Activated T-helper 1 cell treated with anti-CD3 and anti-CD28 coated beads, Interleukin-12 subunit alpha, Interleukin-12 subunit beta, Interleukin-2, Interleukin-4 antibody, amounts not matched to agents 30 ng/mL and 10 ng/mL and 1 ng/mL, durations not matched to agents 14 hours and 24 hours and 36 hours (primary cell): ENCODE data around the gene RASAL2. TPM values are rescaled to one million over a fixed set of nuclear protein-coding genes. Genes with fewer than 3 reads are reported as not detected.

Source experiments
- DNase-seq: peaks from one replicate; pipeline ENCODE4 v3.0.0; 2021; ENCODE audit warnings: low spot score
- H3K27ac Mint-ChIP-seq: one replicate; pipeline ENCODE4 v1.8.0; 2021; ENCODE audit warnings: mild to moderate bottlenecking, mixed read lengths
- H3K27me3 Mint-ChIP-seq: one replicate; pipeline ENCODE4 v1.8.0; 2022; ENCODE audit warnings: mild to moderate bottlenecking, moderate library complexity, mixed read lengths; ENCODE audit not compliant: insufficient read depth
- H3K36me3 Mint-ChIP-seq: one replicate; pipeline ENCODE4 v1.8.0; 2021; ENCODE audit warnings: low read depth, mixed read lengths
- H3K4me1 Mint-ChIP-seq: one replicate; pipeline ENCODE4 v1.8.0; 2021; ENCODE audit warnings: low read depth, mixed read lengths
- H3K4me3 Mint-ChIP-seq: one replicate; pipeline ENCODE4 v1.8.0; 2021; ENCODE audit warnings: mild to moderate bottlenecking, moderate library complexity, mixed read lengths
- H3K9me3 Mint-ChIP-seq: one replicate; pipeline ENCODE4 v1.8.0; 2021; ENCODE audit warnings: mixed read lengths
- intact Hi-C: fragments of 100-400 bp; cut with micrococcal nuclease; formaldehyde crosslinking; loops from one replicate; pipeline ENCODE4 v1.15.1; 2024
- total RNA-seq: library from RNA; stranded (reverse); gene quantifications from 2 replicates; pipeline ENCODE4 v1.2.3, GENCODE V29; 2022

RASAL2 gene
- total RNA-seq, 1 donor from 2014 or later: not detected

GRCh38 chr1:178490967-178491366 is 397.1 kb downstream of the RASAL2 start:
- Mint-ChIP-seq H3K4me3 (no peak overlapping the region), H3K9me3 (no peaks in the 10 kb centered on the region), H3K27me3 (peaks cover 7% of the 10 kb centered on the region), H3K4me1 (no peaks in the 10 kb centered on the region), H3K36me3 (no peaks in the 10 kb centered on the region), H3K27ac (no peak overlapping the region)
- no peak for DNase-seq
- intact Hi-C loops: no loop called here

GRCh38 chr1:178491721-178492120 is 397.8 kb downstream of the RASAL2 start:
- Mint-ChIP-seq H3K9me3 (no peaks in the 10 kb centered on the region), H3K27me3 (peaks cover 7% of the 10 kb centered on the region), H3K36me3 (no peaks in the 10 kb centered on the region), H3K4me1 (no peaks in the 10 kb centered on the region), H3K27ac (no peak overlapping the region), H3K4me3 (no peak overlapping the region)
- DNase-seq: no peak
- intact Hi-C loops: no loop called here

- peaks cover 7% of the 10 kb centered on the region for H3K27me3 Mint-ChIP-seq
- intact Hi-C loops: no loop called here
- H3K4me3 Mint-ChIP-seq: no peak overlapping the region
- no peak for DNase-seq
- no peaks in the 10 kb centered on the region for H3K9me3 Mint-ChIP-seq
- H3K4me1 Mint-ChIP-seq: no peaks in the 10 kb centered on the region
- no peaks in the 10 kb centered on the region for H3K36me3 Mint-ChIP-seq
- no peak overlapping the region for H3K27ac Mint-ChIP-seq
Measured at GRCh38 chr1:178492341-178492740, 398.4 kb downstream of the RASAL2 start.

GRCh38 chr1:178493301-178493741 is 399.4 kb downstream of the RASAL2 start:
- intact Hi-C loops: no loop called here
- Mint-ChIP-seq H3K27me3 (no peaks in the 10 kb centered on the region), H3K9me3 (no peaks in the 10 kb centered on the region), H3K36me3 (no peaks in the 10 kb centered on the region), H3K27ac (no peak overlapping the region), H3K4me1 (no peaks in the 10 kb centered on the region), H3K4me3 (no peak overlapping the region)
- DNase-seq: no peak

- intact Hi-C loops: no loop called here
- DNase-seq: no peak
- Mint-ChIP-seq H3K9me3 (no peaks in the 10 kb centered on the region), H3K27me3 (no peaks in the 10 kb centered on the region), H3K4me3 (no peak overlapping the region), H3K4me1 (no peaks in the 10 kb centered on the region), H3K36me3 (no peaks in the 10 kb centered on the region), H3K27ac (no peak overlapping the region)
Measured at GRCh38 chr1:178494569-178494971, 400.7 kb downstream of the RASAL2 start.

GRCh38 chr1:178495158-178495557 is 401.3 kb downstream of the RASAL2 start:
- Mint-ChIP-seq H3K36me3 (no peaks in the 10 kb centered on the region), H3K27ac (no peak overlapping the region), H3K27me3 (no peaks in the 10 kb centered on the region), H3K9me3 (no peaks in the 10 kb centered on the region), H3K4me3 (no peak overlapping the region), H3K4me1 (no peaks in the 10 kb centered on the region)
- intact Hi-C loops: no loop called here
- no peak for DNase-seq

GRCh38 chr1:178495741-178496409 is 402.0 kb downstream of the RASAL2 start:
- Mint-ChIP-seq H3K9me3 (no peaks in the 10 kb centered on the region), H3K27me3 (no peaks in the 10 kb centered on the region), H3K4me3 (no peak overlapping the region), H3K4me1 (no peaks in the 10 kb centered on the region), H3K36me3 (no peaks in the 10 kb centered on the region), H3K27ac (no peak overlapping the region)
- no peak for DNase-seq
- intact Hi-C loops: no loop called here

- no peaks in the 10 kb centered on the region for H3K9me3 Mint-ChIP-seq
- no peak within 1 kb of the TSS for H3K4me3 Mint-ChIP-seq
- intact Hi-C loops: no loop called here
- H3K27me3 Mint-ChIP-seq: no peaks in the 10 kb centered on the region
- no peak within 1 kb of the TSS for H3K27ac Mint-ChIP-seq
- H3K36me3 Mint-ChIP-seq: no peaks in the 10 kb centered on the region
- no peak for DNase-seq
- H3K4me1 Mint-ChIP-seq: no peaks in the 10 kb centered on the region
Measured at GRCh38 chr1:178496410-178497135, 402.7 kb downstream of the RASAL2 start, which contains the start of gene CLEC20A. Gene CLEC20A (minus strand): TSS chr1:178496964. CDS start chr1:178496939, 25 bp downstream.

GRCh38 chr1:178497903-178498478 is 404.1 kb downstream of the RASAL2 start:
- H3K4me1 Mint-ChIP-seq: no peaks in the 10 kb centered on the region
- intact Hi-C loops: no loop called here

GRCh38 chr1:178498896-178499675 is 405.2 kb downstream of the RASAL2 start:
- intact Hi-C loops: no loop called here
- Mint-ChIP-seq H3K9me3 (no peaks in the 10 kb centered on the region), H3K27me3 (no peaks in the 10 kb centered on the region), H3K4me3 (no peak overlapping the region), H3K4me1 (no peaks in the 10 kb centered on the region), H3K27ac (no peak overlapping the region), H3K36me3 (no peaks in the 10 kb centered on the region)
- DNase-seq: no peak

More at GRCh38 chr1:178497903-178498478, 404.1 kb downstream of the RASAL2 start:
- Mint-ChIP-seq H3K4me3 (no peak overlapping the region), H3K27me3 (no peaks in the 10 kb centered on the region), H3K36me3 (no peaks in the 10 kb centered on the region), H3K9me3 (no peaks in the 10 kb centered on the region), H3K27ac (no peak overlapping the region)
- no peak for DNase-seq

- no peak overlapping the region for H3K27ac Mint-ChIP-seq
- H3K27me3 Mint-ChIP-seq: no peaks in the 10 kb centered on the region
- no peak for DNase-seq
- H3K9me3 Mint-ChIP-seq: no peaks in the 10 kb centered on the region
- no peaks in the 10 kb centered on the region for H3K4me1 Mint-ChIP-seq
- intact Hi-C loops: loop anchor here (2.0 kb wide), 1 partner anchor 189 kb away; no protein-coding TSS in a partner anchor
- H3K36me3 Mint-ChIP-seq: no peaks in the 10 kb centered on the region
- H3K4me3 Mint-ChIP-seq: no peak overlapping the region
Measured at GRCh38 chr1:178500091-178500770, 406.3 kb downstream of the RASAL2 start.

GRCh38 chr1:178500936-178501554 is 407.1 kb downstream of the RASAL2 start:
- intact Hi-C loops: loop anchor here (2.0 kb wide), 1 partner anchor 190 kb away; no protein-coding TSS in a partner anchor
- no peaks in the 10 kb centered on the region for H3K27me3 Mint-ChIP-seq
- DNase-seq: no peak
- H3K36me3 Mint-ChIP-seq: no peaks in the 10 kb centered on the region
- no peaks in the 10 kb centered on the region for H3K4me1 Mint-ChIP-seq
- H3K9me3 Mint-ChIP-seq: no peaks in the 10 kb centered on the region
- H3K27ac Mint-ChIP-seq: no peak overlapping the region
- no peak overlapping the region for H3K4me3 Mint-ChIP-seq
